GM21381 (cell line): ENCODE results near the gene ENC1.
"Not testable (repeated sequence)": the region's sequence is repeated elsewhere in the genome, so short reads cannot be mapped to it uniquely, and the experiment has no call there.

Source experiments
- ATAC-seq: cut with Tn5 transposase; IDR thresholded peaks from one replicate; pipeline ENCODE4 v1.9.1; 2021; ENCODE audit warnings: mild to moderate bottlenecking, moderate library complexity; ENCODE audit not compliant: unreplicated experiment

ENC1 gene

GRCh38 chr5:74640450-74640953, at the start of gene ENC1:
Gene ENC1, minus strand, starts transcription at chr5:74640728. Its CDS starts 4,243 bp downstream, at chr5:74636485.
- peak; percentile 64 for ATAC-seq

DNA sequence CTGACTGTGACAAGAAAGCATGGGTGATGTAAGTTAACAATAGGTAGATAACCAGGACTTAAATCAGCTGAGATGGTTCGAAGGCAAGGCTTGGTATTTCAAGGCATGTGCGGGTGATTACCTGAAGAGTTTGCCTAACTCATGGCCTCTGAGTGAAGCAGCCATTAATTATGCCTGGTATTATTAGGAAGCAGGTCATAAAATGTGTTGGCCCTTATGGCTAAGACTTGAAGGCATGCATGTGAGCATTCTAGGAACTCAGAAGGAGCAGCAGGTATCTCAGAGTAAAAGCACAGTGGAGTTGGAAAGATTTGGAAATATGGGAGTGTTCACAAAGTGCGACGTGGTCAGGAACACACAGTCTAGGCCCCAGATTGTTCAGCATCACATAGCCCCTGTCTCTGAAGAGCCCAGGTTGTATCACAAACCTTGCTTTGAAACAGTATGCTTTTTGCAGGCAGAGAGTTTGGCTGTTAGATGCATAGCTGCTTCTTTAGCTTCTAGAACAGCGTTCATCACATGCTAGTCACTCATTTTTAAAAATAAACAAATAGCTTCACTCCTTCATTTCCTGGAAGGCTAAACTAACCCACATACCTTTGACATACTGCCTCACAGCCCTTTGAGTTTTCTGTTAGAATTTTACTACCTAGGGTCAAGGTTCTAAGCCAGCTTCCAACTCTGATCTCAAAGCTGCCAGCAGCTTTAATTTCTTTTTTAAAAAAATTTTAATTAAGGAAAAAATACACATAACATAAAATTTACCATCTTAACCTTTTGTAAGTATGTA, 46.6 kb upstream of the ENC1 start:
- ATAC-seq: no peak

DNA sequence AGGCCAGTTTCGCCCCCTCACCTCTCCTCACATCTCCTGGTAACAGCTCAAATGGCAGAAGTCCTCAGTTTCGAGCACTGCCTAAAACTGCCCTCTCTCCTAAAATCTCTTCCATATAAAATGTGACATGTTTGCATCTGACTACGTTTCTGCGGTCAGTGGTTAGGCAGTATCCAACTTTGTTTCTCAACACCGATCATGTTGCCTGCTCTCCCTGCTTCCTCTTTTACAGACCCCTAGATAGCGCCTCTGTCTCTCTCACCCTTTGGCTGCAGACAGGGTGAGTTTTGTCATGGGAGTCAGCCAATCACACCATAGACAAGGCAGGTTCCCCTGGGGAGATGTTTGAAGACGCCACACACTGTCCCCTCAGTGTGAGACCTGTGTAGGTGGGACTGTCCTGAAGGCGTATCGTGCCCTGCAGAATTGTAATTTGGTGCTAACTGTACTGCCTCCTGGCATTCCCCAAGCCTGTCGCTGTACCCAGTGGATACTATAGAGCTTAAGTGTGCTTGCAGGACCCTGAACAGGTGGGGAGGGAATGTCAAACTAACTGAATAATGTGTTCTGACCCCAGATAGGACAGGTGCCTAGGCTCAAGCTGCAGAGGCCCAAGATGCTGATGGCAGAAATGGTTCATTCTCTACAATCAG, 45.6 kb upstream of the ENC1 start:
- ATAC-seq: peak; percentile 44

GRCh38 chr5:74684900-74685851, 44.6 kb upstream of the ENC1 start, which contains the start of gene HEXB:
Gene HEXB, plus strand, starts transcription at chr5:74685233. Its CDS starts 28 bp downstream, at chr5:74685261.
- ATAC-seq: peak; percentile 90

GRCh38 chr5:74679966-74680365, 39.4 kb upstream of the ENC1 start:
- ATAC-seq: no peak

GRCh38 chr5:74679300-74679699, 38.8 kb upstream of the ENC1 start:
- not testable (repeated sequence) for ATAC-seq

GRCh38 chr5:74678123-74678522, 37.6 kb upstream of the ENC1 start:
- ATAC-seq: not testable (repeated sequence)

DNA sequence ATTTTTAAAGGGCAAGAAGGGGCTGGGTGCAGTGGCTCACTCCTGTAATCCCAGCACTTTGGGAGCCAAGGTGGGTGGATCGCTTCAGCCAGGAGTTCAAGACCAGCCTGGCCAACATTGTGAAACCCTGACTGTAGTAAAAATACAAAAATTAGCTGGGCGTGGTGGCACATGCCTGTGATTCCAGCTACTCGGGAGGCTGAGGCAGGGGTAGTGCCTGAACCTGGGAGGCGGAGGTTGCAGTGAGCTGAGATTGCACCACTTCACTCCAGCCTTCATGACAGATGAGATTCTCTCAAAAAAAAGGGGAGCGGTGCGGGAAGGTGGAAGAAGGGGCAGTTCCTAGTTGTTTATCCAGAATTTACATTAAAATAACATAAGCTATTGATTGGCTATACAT, 35.9 kb upstream of the ENC1 start:
- ATAC-seq: not testable (repeated sequence)

GRCh38 chr5:74673011-74673790, 32.7 kb upstream of the ENC1 start:
- ATAC-seq: no peak

DNA sequence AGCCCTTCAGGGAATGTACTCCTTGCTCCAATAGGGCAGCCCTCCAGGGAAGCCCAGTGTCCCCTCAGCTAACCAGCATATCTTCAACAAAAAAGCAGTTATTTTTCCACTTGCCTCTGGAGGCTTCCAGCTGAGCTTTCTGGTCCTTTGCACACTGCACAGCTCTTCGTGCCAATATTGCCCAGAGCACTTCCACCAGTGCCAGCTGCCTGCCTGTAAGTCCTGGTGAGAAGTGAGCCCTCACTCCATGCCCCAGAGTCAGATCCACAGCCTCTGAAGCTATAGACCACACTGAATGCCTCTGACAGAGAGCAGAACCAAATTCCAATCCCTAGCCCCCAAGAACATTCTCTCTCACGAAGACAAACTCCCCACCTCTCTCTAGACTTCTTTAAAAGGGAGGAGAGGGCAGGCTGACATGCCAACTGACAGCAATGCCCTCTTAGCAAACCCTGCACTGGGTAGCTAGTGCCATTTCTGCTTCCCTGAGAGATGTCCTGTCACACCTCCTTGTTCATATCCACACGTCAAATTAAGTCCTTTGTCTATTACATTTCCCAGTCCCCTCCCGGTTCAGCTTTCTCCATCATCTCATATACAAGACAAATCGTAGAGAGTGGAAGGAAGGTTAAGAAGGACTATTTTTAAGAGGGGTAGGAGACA, 31.8 kb upstream of the ENC1 start:
- ATAC-seq: no peak

GRCh38 chr5:74670396-74671038, 30.0 kb upstream of the ENC1 start:
- ATAC-seq: no peak

GRCh38 chr5:74669821-74670220, 29.3 kb upstream of the ENC1 start:
- no peak for ATAC-seq

DNA sequence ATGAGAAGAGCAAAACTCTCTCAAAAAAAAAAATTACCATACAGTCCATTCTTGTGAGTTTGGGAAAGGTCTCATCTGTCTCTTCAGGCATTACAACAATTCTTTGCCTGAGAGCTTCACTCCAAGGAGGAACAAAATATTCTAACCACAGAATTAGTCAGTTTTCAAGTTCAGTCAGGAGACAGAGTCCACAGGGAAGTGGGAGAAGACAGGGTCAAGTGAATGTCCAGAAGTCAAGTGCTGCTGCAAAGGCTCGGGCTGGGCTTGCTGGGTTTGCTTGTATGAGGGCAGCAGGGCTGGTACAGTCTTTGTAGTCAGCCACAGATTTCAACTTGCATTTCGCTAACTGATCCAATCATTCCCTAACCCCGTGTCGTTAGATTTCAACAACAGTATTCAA, 26.9 kb upstream of the ENC1 start:
- ATAC-seq: no peak

DNA sequence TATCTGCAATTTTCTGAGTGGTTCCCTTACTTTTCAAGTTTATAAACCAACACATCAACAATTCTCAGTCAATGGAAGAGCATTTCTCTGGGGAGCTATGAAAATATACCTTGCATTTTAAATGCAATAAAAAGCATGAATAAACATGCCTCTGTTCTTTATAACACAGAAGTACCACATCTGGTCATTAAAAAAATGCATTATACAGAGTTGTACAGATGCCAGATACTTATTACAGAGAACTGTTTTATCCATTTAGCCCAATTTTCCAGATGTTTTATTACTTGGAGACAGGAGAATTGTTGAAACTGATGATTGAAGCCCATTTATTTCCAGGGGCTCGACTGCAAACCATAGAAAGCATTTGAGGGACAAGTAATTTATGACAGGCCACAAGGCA, 25.3 kb upstream of the ENC1 start:
- no peak for ATAC-seq

DNA sequence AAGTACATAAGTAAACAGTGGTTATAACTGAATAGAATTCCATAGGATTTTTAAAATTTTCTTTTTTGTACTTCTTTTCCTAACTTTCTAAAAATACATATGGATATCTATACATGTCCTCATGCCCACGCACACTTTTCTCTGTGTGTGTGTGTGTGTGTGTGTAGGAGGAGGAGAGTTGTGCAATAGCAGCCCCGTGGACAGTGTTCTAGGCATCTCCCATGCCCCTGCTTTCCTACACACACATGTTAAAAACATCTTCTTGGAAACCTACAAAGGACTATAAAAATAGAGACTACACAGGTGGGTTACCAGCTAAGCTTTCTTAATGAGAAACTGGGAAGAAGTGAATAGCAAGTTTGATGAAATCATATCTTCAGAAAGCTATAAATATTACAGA, 24.7 kb upstream of the ENC1 start:
- ATAC-seq: no peak

DNA sequence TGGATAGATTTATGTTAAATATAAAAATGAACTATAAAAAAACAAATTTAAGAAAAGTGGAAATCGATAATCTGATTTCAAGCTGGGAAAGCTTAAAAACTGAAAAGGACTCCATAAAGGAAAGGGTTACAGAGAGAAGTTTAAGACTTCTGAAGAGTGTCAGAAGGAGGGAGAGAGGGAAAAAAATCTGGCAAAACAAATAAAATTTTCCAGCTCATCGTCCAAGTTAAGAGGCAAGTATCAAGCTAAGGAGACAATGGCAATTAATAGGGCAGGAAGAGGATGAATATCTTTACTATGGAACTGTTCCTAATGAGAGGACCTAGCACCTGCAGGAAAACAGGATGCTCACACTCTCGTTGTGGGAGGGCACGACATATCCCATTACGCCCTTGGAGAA, 24.0 kb upstream of the ENC1 start:
- no peak for ATAC-seq

DNA sequence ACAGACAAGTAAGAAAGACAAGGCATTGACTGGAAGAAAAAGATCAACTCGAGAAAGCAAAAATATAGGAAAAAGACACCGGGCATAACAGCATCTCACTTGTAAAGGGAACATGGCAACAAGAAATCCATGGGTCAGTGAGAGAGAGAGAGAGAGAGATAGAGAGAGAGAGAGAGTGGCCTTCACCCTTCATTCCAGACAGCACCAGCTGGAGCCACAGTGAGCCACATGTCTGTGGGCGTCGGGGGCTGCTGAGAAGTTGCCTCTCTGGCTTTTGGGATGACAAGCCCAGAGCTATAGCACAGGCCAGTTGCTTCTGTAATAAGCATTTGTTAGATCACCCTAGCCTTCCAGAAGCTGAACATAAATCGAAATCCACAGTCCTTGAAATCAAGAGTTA, 20.3 kb upstream of the ENC1 start:
- no peak for ATAC-seq

DNA sequence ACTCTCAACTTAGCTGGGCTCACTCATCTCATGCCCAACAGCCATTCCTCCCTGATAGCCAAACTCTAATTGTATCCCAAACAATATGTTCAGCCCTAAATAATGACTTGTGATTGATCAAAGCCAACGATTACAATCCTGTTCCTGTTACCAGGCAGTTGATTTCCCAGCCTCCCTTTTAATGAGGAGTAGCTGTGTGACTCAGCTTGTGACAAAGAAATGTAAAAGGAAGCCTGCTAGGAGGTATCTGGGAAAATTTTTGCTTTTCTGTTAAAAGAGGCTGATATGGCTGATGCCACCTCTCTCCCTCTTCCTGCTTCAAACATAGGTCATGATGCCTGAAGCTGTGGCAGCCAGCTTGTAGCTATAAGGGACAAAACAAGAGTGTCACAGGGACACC, 19.6 kb upstream of the ENC1 start:
- ATAC-seq: no peak

GRCh38 chr5:74659172-74659571, 18.6 kb upstream of the ENC1 start:
- ATAC-seq: no peak
